IMR-90 (cell line): ENCODE results near the gene DLK2.

Experiments
- POLR2A ChIP-seq: IDR thresholded peaks from 2 replicates; pipeline ENCODE4 v1.6.1; 2012; ENCODE audit warnings: mild to moderate bottlenecking, low read depth, low read length
- TF ChIP-seq, protein P1 (sequence below): conservative IDR thresholded peaks from 2 replicates; pipeline ENCODE4 v1.5.1; 2012; ENCODE audit warnings: mild to moderate bottlenecking, low read depth, low read length, improper control_type of control experiment

DNA sequence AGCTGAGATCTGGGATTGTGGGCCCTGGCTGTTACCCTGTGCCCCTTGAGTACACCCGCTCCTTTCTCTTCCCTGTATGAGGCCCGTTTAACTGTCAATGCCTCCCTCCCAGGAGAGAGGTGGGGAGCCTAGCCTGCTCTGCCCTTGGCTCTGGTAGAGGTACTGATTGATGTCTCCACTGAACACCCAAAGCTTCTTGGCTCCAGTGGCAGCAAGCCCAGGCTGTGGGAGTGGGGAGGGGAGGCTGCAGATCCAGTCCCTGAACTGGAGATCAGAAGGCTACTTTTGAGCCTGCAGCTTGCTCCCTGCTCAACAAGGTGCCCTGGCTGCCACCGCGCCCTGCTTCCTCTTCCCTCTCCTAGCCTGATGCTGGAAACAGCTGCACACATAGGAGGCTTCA lies 47.3 kb upstream of the DLK2 start:
- TF ChIP-seq, protein P1, sequence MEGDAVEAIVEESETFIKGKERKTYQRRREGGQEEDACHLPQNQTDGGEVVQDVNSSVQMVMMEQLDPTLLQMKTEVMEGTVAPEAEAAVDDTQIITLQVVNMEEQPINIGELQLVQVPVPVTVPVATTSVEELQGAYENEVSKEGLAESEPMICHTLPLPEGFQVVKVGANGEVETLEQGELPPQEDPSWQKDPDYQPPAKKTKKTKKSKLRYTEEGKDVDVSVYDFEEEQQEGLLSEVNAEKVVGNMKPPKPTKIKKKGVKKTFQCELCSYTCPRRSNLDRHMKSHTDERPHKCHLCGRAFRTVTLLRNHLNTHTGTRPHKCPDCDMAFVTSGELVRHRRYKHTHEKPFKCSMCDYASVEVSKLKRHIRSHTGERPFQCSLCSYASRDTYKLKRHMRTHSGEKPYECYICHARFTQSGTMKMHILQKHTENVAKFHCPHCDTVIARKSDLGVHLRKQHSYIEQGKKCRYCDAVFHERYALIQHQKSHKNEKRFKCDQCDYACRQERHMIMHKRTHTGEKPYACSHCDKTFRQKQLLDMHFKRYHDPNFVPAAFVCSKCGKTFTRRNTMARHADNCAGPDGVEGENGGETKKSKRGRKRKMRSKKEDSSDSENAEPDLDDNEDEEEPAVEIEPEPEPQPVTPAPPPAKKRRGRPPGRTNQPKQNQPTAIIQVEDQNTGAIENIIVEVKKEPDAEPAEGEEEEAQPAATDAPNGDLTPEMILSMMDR: no peak
- TF ChIP-seq POLR2A: no peak
